ENCODE data around the gene CDKN2B-AS1.

Gene CDKN2B-AS1

DNA sequence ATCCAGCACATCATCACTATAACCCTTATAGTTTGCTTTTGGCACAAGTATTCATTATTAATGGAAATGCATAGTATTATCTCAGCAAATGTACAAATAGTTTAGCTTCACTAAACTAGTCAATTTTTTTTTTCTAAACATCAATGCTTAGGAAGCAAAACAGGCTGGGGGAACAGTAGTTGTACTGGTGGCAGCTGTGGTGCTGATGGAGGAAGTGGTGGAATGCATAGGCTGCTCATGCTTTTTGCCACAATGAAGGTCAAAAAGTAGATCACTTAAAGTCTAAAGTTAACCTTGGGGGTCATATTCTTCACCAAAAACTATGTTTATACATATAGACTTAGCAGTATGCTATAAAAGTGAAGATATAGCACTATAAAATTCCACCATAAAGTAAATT lies 50.8 kb downstream of the CDKN2B-AS1 start:
- TF ChIP-seq, protein P1, sequence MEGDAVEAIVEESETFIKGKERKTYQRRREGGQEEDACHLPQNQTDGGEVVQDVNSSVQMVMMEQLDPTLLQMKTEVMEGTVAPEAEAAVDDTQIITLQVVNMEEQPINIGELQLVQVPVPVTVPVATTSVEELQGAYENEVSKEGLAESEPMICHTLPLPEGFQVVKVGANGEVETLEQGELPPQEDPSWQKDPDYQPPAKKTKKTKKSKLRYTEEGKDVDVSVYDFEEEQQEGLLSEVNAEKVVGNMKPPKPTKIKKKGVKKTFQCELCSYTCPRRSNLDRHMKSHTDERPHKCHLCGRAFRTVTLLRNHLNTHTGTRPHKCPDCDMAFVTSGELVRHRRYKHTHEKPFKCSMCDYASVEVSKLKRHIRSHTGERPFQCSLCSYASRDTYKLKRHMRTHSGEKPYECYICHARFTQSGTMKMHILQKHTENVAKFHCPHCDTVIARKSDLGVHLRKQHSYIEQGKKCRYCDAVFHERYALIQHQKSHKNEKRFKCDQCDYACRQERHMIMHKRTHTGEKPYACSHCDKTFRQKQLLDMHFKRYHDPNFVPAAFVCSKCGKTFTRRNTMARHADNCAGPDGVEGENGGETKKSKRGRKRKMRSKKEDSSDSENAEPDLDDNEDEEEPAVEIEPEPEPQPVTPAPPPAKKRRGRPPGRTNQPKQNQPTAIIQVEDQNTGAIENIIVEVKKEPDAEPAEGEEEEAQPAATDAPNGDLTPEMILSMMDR (conservative IDR thresholded peaks at IDR 0.05; ENCODE audit: low read length), result no peak
- H3K4me3 ChIP-seq (ENCODE audit: low read length), result no peak overlapping the region
- no peak for DNase-seq (ENCODE audit: low read depth)

DNA sequence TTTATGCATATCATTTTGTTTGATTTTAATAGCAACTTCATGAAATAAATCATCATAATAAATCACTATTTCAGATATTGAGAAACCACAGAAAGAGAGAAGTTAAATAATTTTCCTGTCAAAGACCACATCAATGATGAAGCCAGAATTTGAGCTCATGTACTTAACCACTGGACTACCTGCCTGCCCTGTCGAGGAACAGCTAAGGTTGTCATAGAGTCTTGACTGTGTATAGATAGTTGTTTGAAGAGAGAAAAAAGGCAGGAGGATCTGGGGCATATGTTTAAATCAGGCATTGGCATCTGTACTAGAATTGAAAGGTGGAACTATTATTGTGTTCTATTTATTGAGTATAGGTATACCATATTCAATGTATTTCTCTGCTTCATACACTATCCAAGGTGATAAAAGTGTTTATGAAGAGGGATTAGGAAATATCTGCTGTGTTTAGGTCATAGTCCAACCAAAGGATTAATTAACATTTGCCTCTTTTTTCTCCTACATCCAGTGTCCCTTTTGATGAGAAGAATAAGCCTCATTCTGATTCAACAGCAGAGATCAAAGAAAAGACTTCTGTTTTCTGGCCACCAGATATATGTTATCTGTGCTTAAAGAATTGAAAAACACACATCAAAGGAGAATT lies 51.8 kb downstream of the CDKN2B-AS1 start:
- no peak overlapping the region for H3K4me3 ChIP-seq (ENCODE audit: low read length)
- TF ChIP-seq, protein P1 (conservative IDR thresholded peaks at IDR 0.05; ENCODE audit: low read length), result no peak
- DNase-seq (ENCODE audit: low read depth), result no peak

DNA sequence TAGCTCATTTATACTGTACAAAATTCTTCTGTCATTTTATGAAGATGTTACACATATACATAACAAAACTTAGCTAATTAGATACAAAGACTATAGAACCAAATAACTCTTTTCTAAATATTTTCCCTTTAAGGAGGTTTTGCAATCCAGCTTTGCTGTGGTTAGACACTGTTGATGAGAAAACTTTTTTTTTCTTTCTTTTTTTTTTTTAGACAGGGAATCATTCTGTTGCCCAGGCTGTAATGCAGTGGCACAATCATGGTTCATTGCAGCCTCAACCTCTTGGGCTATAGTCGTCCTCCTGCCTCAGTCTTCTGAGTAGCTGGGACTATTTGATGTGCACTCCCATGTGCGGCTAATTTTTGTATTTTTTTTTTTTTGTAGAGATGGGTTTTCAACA lies 53.0 kb downstream of the CDKN2B-AS1 start:
- TF ChIP-seq, protein P1 (conservative IDR thresholded peaks at IDR 0.05; ENCODE audit: low read length), result no peak
- peak; percentile 18 for DNase-seq (ENCODE audit: low read depth)
- H3K4me3 ChIP-seq (ENCODE audit: low read length), result no peak overlapping the region

DNA sequence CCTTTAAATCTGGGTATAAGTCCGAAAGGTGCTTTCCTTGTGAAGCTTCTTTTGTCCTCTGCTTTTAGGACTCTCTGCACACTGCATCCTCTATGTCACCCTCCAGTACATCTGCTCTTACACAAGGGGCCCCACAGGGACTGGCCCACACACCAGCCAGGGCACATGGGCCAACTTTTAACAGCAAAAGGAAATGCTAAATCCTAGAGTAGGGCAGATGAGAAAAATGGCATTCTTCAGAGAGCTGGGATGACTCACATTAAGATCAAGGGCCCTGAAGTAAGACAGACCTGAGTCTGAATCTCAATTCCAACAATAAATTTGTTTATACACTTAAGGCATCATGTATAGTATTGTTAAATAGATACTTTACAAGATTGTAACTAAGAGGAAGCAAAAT lies 54.8 kb downstream of the CDKN2B-AS1 start:
- peak; percentile 59 for DNase-seq (ENCODE audit: low read depth)
- H3K4me3 ChIP-seq (ENCODE audit: low read length), result no peak overlapping the region
- TF ChIP-seq, protein P1 (conservative IDR thresholded peaks at IDR 0.05; ENCODE audit: low read length), result no peak

DNA sequence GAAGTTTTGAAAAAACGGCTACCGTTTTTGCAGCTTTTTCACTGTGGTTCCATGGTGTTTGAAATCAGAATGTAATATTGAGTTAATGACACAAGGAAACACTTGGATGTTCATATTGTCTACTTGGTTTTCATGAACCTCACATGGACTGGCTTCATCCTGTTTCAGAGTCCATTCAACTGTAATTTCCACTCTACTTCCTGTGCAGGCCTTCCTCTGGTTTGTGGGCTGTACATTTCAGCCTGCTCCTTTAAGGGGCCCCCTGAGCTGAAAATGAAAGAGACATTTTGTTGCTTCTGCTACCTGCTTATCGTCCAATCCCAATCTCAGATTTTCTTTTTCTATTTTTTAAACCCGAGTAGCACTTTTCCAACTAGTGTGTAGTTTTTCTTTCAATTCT lies 56.3 kb downstream of the CDKN2B-AS1 start:
- no peak overlapping the region for H3K4me3 ChIP-seq (ENCODE audit: low read length)
- no peak for DNase-seq (ENCODE audit: low read depth)
- TF ChIP-seq, protein P1 (conservative IDR thresholded peaks at IDR 0.05; ENCODE audit: low read length), result no peak

DNA sequence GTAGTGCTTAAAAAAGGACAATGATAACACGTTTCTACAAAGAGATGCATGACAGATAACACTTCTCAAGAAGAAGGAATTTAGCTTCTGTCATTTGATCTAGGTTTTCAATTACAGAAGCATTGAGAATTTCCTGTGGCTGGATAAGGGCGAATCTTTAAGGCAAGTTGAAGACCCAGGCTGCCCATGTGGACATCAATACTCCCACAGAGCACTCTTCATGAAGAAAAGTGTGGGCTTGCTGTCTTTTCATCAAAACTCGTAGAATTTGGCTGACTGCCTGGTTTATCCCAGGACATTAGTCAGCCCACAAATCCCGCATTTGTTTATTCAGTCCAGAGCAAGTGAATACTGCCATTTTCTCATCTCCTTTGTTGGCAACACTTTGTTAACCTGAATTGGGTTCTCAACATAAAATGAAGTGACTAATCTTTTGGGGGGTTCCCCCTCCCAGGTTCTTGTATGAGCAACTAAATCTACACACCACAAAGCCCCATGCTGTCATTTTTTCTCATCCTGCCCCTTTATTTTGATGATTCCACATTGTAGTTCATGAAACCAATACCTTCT lies 57.9 kb downstream of the CDKN2B-AS1 start:
- peak; percentile 82 for DNase-seq (ENCODE audit: low read depth)
- TF ChIP-seq, protein P1 (conservative IDR thresholded peaks at IDR 0.05; ENCODE audit: low read length), result no peak
- no peak overlapping the region for H3K4me3 ChIP-seq (ENCODE audit: low read length)

DNA sequence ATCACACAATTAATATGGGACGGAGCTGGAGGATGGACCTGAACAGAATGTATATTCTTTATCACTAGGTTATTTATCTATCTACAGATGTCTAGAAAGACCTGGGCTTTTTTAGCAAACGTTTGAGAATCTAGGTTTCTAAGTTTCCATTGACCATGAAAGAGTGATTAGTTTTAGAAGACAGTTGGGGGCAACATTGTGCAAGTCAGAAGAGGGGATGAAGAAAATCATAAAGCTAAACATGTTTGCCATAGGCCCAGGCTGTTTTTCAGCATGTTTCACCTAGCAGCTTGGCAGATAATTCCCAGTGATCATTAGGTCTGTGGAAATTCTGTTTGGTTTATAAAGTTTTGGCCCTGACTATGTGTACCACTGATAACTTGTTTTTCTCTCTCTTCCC lies 58.6 kb downstream of the CDKN2B-AS1 start:
- H3K4me3 ChIP-seq (ENCODE audit: low read length), result no peak overlapping the region
- no peak for DNase-seq (ENCODE audit: low read depth)
- TF ChIP-seq, protein P1 (conservative IDR thresholded peaks at IDR 0.05; ENCODE audit: low read length), result no peak
